ENCODE data around the gene ALPK1. TPM values are rescaled to one million over a fixed set of nuclear protein-coding genes. Genes with fewer than 3 reads are reported as not detected.

Gene ALPK1
- total RNA-seq, 1 experiment from 2014 or later = 0.17 TPM

DNA sequence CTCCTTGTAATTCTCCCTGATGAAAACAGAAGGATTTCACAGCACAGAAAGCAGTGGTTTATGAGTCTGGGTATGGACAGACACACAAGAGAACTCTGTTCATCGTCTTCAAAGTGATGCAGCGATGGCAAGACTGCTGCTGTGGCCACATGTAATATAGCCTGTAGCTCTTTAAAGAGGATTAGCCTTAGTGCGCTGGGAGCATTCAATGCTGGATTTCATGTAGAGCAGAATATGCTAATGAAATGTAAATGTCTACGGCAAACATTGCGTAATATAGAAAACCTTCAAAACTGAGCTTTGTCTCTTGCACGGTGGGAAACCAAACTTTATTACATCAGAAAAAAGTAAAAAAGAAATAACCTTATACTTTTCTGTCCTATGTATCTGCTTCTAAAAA is 42.9 kb downstream of the ALPK1 start:
- no peak overlapping the region for H2AK5ac ChIP-seq (ENCODE audit: insufficient read length, low read length)
- no peak overlapping the region for H3K9ac ChIP-seq (ENCODE audit: extremely low read depth, insufficient read length, low read length)
- no peaks in the 10 kb centered on the region; the same call in 1 of the 2 replicates for H3K79me2 ChIP-seq (ENCODE audit: insufficient read depth, low read length)
- H3K18ac ChIP-seq (ENCODE audit: insufficient read length, low read depth, low read length) = no peak overlapping the region
- no CpG with 5 or more reads among the region's 6 CpGs for WGBS (ENCODE audit: extremely low coverage, insufficient read length, low lambda C conversion rate)
- peaks cover 54 to 61% of the 10 kb centered on the region in 2 experiments for H3K4me1 Mint-ChIP-seq
- no peak overlapping the region for H2BK5ac ChIP-seq (ENCODE audit: insufficient read length, low read length)
- H3K4me1 ChIP-seq (ENCODE audit: insufficient read depth, low read length) = no peaks in the 10 kb centered on the region; the same call in 1 of the 2 replicates
- H3K27ac ChIP-seq (ENCODE audit: insufficient read length, low read depth, low read length) = no peak overlapping the region
- no peaks in the 10 kb centered on the region for H3K9me3 ChIP-seq (ENCODE audit: control insufficient read depth, low read depth, low read length)
- no peak for DNase-seq
- H3K79me1 ChIP-seq (ENCODE audit: insufficient read depth, low read depth, low read length, poor library complexity, severe bottlenecking) = no peaks in the 10 kb centered on the region
- no peak overlapping the region for H3K14ac ChIP-seq (ENCODE audit: insufficient read depth, low read length)
- H4K20me1 ChIP-seq (ENCODE audit: control insufficient read depth, insufficient read depth, insufficient read length) = no peaks in the 10 kb centered on the region
- no peaks in the 10 kb centered on the region for H3K23me2 ChIP-seq (ENCODE audit: insufficient read length, low read depth, low read length, poor library complexity, severe bottlenecking)
- H3T11ph ChIP-seq (ENCODE audit: low read length) = no peak overlapping the region
- H3K23ac ChIP-seq (ENCODE audit: insufficient read length, low read depth, low read length) = no peak overlapping the region
- H4K5ac ChIP-seq (ENCODE audit: insufficient read length, low read depth, low read length) = no peak overlapping the region
- no peak overlapping the region for H3K27ac Mint-ChIP-seq
- H3K36me3 Mint-ChIP-seq (ENCODE audit: insufficient read depth in 1 of 3, low read depth in 3 of 3) = no peaks in the 10 kb centered on the region; a peak in 1 of 7 replicates
- no peak overlapping the region for H2BK20ac ChIP-seq (ENCODE audit: low read depth, low read length, poor library complexity, severe bottlenecking)
- no peak overlapping the region for H2BK120ac ChIP-seq (ENCODE audit: low read depth, low read length, poor library complexity, severe bottlenecking)
- TF ChIP-seq, protein P1, sequence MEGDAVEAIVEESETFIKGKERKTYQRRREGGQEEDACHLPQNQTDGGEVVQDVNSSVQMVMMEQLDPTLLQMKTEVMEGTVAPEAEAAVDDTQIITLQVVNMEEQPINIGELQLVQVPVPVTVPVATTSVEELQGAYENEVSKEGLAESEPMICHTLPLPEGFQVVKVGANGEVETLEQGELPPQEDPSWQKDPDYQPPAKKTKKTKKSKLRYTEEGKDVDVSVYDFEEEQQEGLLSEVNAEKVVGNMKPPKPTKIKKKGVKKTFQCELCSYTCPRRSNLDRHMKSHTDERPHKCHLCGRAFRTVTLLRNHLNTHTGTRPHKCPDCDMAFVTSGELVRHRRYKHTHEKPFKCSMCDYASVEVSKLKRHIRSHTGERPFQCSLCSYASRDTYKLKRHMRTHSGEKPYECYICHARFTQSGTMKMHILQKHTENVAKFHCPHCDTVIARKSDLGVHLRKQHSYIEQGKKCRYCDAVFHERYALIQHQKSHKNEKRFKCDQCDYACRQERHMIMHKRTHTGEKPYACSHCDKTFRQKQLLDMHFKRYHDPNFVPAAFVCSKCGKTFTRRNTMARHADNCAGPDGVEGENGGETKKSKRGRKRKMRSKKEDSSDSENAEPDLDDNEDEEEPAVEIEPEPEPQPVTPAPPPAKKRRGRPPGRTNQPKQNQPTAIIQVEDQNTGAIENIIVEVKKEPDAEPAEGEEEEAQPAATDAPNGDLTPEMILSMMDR (conservative IDR thresholded peaks at IDR 0.05) = no peak
- no peak overlapping the region for H3K56ac ChIP-seq (ENCODE audit: insufficient read length, low read depth, low read length)
- no peak overlapping the region for H2AFZ ChIP-seq (ENCODE audit: low read length)
- H3K27me3 Mint-ChIP-seq (ENCODE audit: low read depth) = peaks cover 10% of the 10 kb centered on the region
- H3K4me3 Mint-ChIP-seq = peak overlapping the region in 1 of 2 experiments; percentile 33; a peak in 1 of 5 replicates
- no peak overlapping the region for H4K91ac ChIP-seq (ENCODE audit: insufficient read length, low read depth, low read length)
- H2BK15ac ChIP-seq (ENCODE audit: low read depth, low read length) = no peak overlapping the region
- H3K9me3 Mint-ChIP-seq = no peaks in the 10 kb centered on the region
- H2BK12ac ChIP-seq (ENCODE audit: insufficient read length, low read depth, low read length) = no peak overlapping the region
- H3K4ac ChIP-seq (ENCODE audit: low read depth, low read length) = no peak overlapping the region
- no peaks in the 10 kb centered on the region for H3K27me3 ChIP-seq (ENCODE audit: insufficient read depth, low read length)
- H3K4me2 ChIP-seq (ENCODE audit: insufficient read depth, insufficient read length, low read length) = peak overlapping the region; percentile 13
- no peak overlapping the region for H4K8ac ChIP-seq (replicated peaks; ENCODE audit: insufficient read length, low read depth, low read length)

All from H9 (cell line).